ENCODE measurements around the gene STIMATE. TPM values are rescaled to one million over a fixed set of nuclear protein-coding genes. Genes with fewer than 3 reads are reported as not detected.

The STIMATE gene
- total and polyA plus RNA-seq, 4 donors, result 17.7 to 38.6 (median 31.6) TPM

DNA sequence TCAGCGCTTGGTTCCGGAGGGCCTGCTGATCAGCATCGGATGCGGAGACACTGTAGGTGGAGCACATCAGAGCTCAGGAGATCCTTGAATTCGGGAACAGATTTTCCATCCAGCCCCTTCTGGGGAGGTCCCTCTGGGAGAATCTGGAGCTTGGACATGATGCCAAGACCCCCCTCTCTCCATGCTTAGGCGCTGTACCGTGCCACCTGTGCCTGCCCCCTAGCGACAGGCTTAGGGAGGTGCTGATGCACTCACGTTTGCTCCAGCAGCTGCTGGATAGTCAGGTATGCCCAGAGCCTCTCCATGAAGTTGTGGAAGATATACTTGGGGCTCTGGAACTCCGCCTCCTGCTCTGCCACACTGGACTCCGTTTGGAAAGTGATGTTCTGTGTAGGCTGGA is 76.6 kb downstream of the STIMATE start:
- DNase-seq, result no peak
- H3K4me3 ChIP-seq (ENCODE audit: low read length in 2 of 2), result no peak overlapping the region
- no peak overlapping the region for H3K27ac ChIP-seq (ENCODE audit: low read depth in 1 of 2, low read length in 2 of 2)
- H3K36me3 ChIP-seq (ENCODE audit: control insufficient read depth in 1 of 2, insufficient read depth in 2 of 2, low read length in 1 of 2), result peaks cover 0 to 2% of the 10 kb centered on the region in 2 donors
- WGBS, 2 donors, result 59 to 61% methylated on average over 11 of the region's 11 CpGs
- no peak for ATAC-seq (ENCODE audit: low FRiP score)
- intact Hi-C loops (cut with DNase I), result no loop called here
- H3K27me3 ChIP-seq (ENCODE audit: control insufficient read depth in 1 of 2, insufficient read depth in 2 of 2, low read length in 1 of 2), result no peaks in the 10 kb centered on the region
- H3K4me1 ChIP-seq (ENCODE audit: control insufficient read depth in 1 of 2, insufficient read depth in 2 of 2, low read length in 2 of 2), result no peaks in the 10 kb centered on the region
- H3K9me3 ChIP-seq (ENCODE audit: control insufficient read depth, low read length), result no peaks in the 10 kb centered on the region

DNA sequence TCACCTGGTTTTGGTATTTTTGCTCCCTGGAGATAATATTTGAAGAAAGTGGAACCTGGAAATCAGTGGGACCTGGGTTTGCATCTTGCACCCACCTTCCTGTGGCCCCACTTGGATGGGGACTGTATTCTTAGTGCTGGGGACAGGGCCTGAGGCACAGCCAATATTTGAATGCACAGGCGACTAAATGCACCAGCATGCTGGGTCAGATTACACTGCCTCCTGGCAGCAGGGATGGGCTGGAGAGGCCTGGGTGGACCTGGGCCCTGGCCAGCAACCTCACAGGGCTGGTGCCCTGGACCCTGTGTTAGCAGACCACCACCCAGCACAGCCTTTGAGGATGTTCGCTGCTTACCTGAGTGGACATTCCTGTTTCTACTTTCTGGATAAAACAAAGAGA is 77.4 kb downstream of the STIMATE start:
- H3K4me3 ChIP-seq (ENCODE audit: low read length in 2 of 2), result no peak overlapping the region
- intact Hi-C loops (cut with DNase I), result no loop called here
- no peaks in the 10 kb centered on the region for H3K27me3 ChIP-seq (ENCODE audit: control insufficient read depth in 1 of 2, insufficient read depth in 2 of 2, low read length in 1 of 2)
- WGBS, 2 donors, result 67 to 73% methylated on average over 2 of the region's 2 CpGs
- no peaks in the 10 kb centered on the region for H3K4me1 ChIP-seq (ENCODE audit: control insufficient read depth in 1 of 2, insufficient read depth in 2 of 2, low read length in 2 of 2)
- H3K36me3 ChIP-seq (ENCODE audit: control insufficient read depth in 1 of 2, insufficient read depth in 2 of 2, low read length in 1 of 2), result no peaks in the 10 kb centered on the region
- no peak for DNase-seq
- ATAC-seq (ENCODE audit: low FRiP score), result no peak
- H3K27ac ChIP-seq (ENCODE audit: low read depth in 1 of 2, low read length in 2 of 2), result no peak overlapping the region
- H3K9me3 ChIP-seq (ENCODE audit: control insufficient read depth, low read length), result no peaks in the 10 kb centered on the region

DNA sequence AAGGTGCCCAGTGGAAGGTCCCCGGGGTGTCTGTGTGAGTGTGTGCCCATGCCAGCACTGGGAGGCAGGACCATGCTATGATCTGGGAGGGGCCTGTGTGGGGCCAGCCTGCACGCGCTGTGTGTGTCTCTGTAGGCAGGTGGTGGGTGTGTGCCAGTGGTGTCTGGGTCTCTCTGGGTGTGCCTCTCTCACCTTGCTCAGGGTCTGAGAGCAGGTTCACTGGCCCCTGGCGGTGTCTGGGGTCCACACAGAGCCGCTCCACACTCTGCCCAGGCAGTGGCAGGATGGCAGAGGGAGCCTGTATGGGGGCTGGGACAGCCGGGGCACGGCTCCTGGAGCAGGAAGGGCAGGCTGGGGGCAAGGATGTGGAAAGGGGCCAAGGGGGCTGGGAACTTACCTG is 79.5 kb downstream of the STIMATE start:
- Histone ChIP-seq H3K4me1 (ENCODE audit: control insufficient read depth in 1 of 2, insufficient read depth in 2 of 2, low read length in 2 of 2) (no peaks in the 10 kb centered on the region), H3K9me3 (ENCODE audit: control insufficient read depth, low read length) (no peaks in the 10 kb centered on the region), H3K36me3 (ENCODE audit: control insufficient read depth in 1 of 2, insufficient read depth in 2 of 2, low read length in 1 of 2) (no peaks in the 10 kb centered on the region), H3K27ac (ENCODE audit: low read depth in 1 of 2, low read length in 2 of 2) (no peak overlapping the region), H3K27me3 (ENCODE audit: control insufficient read depth in 1 of 2, insufficient read depth in 2 of 2, low read length in 1 of 2) (no peaks in the 10 kb centered on the region), H3K4me3 (ENCODE audit: low read length in 2 of 2) (no peak overlapping the region)
- intact Hi-C loops (cut with DNase I), result no loop called here
- 93 to 95% methylated on average over 7 of the region's 7 CpGs for WGBS, 2 donors
- no peak for ATAC-seq (ENCODE audit: low FRiP score)
- no peak for DNase-seq

DNA sequence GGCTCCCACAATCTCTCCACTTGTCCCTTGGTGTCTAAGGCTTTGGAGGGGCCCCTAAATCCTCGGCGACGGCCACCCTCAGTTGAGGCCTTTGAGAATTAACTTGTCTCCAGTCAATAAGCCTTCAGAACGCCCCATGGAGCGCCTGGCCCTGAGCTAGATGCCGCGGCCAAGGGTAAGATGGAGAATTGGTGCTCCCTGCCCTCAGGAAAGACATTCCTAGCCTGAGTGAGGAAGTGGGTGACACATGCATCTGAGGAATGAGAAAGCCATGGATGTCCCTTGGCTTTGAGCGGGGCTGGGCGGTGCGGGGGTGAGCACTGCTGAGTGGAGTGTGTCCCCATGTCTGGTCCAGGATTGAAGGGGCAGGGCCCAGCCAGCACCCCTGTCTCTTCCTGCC is 80.1 kb downstream of the STIMATE start:
- Histone ChIP-seq H3K4me1 (ENCODE audit: control insufficient read depth in 1 of 2, insufficient read depth in 2 of 2, low read length in 2 of 2) (no peaks in the 10 kb centered on the region), H3K9me3 (ENCODE audit: control insufficient read depth, low read length) (no peaks in the 10 kb centered on the region), H3K27ac (ENCODE audit: low read depth in 1 of 2, low read length in 2 of 2) (no peak overlapping the region), H3K36me3 (ENCODE audit: control insufficient read depth in 1 of 2, insufficient read depth in 2 of 2, low read length in 1 of 2) (no peaks in the 10 kb centered on the region), H3K27me3 (ENCODE audit: control insufficient read depth in 1 of 2, insufficient read depth in 2 of 2, low read length in 1 of 2) (no peaks in the 10 kb centered on the region), H3K4me3 (ENCODE audit: low read length in 2 of 2) (no peak overlapping the region)
- intact Hi-C loops (cut with DNase I), result no loop called here
- DNase-seq (no peak), ATAC-seq (ENCODE audit: low FRiP score) (no peak)
- WGBS, 2 donors, result 95 to 96% methylated on average over 10 of the region's 10 CpGs

DNA sequence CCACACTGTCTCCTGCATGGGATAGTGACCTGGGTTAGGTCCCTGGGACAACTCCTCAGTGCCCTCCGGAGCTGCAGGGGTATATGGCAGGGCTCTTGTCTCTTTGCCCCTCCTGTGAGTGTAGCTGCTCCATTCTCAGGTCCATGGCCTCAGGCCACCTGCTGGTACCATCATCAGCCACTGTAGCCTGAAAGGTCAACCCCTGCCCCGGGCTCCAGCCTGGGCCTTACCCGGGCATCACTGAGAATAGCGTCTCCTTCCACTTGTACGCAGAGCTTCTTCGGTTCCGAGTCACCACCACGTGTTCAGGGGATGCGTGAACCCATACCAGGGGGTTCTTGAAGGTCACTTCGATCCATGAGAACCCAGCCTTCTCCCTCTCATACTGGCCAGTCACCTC is 80.7 kb downstream of the STIMATE start:
- Histone ChIP-seq H3K27me3 (ENCODE audit: control insufficient read depth in 1 of 2, insufficient read depth in 2 of 2, low read length in 1 of 2) (no peaks in the 10 kb centered on the region), H3K27ac (ENCODE audit: low read depth in 1 of 2, low read length in 2 of 2) (no peak overlapping the region), H3K9me3 (ENCODE audit: control insufficient read depth, low read length) (no peaks in the 10 kb centered on the region), H3K36me3 (ENCODE audit: control insufficient read depth in 1 of 2, insufficient read depth in 2 of 2, low read length in 1 of 2) (no peaks in the 10 kb centered on the region), H3K4me3 (ENCODE audit: low read length in 2 of 2) (no peak overlapping the region), H3K4me1 (ENCODE audit: control insufficient read depth in 1 of 2, insufficient read depth in 2 of 2, low read length in 2 of 2) (no peaks in the 10 kb centered on the region)
- 94 to 95% methylated on average over 10 of the region's 10 CpGs for WGBS, 2 donors
- intact Hi-C loops (cut with DNase I), result no loop called here
- ATAC-seq (ENCODE audit: low FRiP score) (no peak), DNase-seq (no peak)

DNA sequence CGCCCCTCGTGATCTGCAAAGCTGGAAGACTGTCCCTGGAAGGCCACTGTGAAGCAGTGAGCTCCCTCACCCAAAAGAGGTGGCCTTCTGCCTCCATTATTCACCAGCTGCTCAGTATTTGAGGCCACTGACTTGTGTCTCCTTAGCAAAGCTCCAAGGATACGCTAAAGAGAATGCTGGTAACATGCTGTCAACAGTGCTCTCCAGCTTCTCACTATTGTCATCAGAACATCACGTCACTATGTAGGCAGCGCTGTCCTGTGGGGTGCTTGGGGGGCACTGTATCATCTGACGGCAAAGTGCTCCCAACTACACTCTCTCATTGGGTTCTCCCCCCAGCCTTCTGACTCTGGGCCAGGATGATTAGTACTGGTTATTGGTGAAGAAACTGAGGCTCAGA is 81.1 kb downstream of the STIMATE start:
- H3K27ac ChIP-seq (ENCODE audit: low read depth in 1 of 2, low read length in 2 of 2), result no peak overlapping the region
- no peaks in the 10 kb centered on the region for H3K4me1 ChIP-seq (ENCODE audit: control insufficient read depth in 1 of 2, insufficient read depth in 2 of 2, low read length in 2 of 2)
- no peak overlapping the region for H3K4me3 ChIP-seq (ENCODE audit: low read length in 2 of 2)
- ATAC-seq (ENCODE audit: low FRiP score), result no peak
- H3K9me3 ChIP-seq (ENCODE audit: control insufficient read depth, low read length), result no peaks in the 10 kb centered on the region
- H3K36me3 ChIP-seq (ENCODE audit: control insufficient read depth in 1 of 2, insufficient read depth in 2 of 2, low read length in 1 of 2), result no peaks in the 10 kb centered on the region
- intact Hi-C loops (cut with DNase I), result no loop called here
- no peak for DNase-seq
- 89 to 92% methylated on average over 6 of the region's 6 CpGs for WGBS, 2 donors
- no peaks in the 10 kb centered on the region for H3K27me3 ChIP-seq (ENCODE audit: control insufficient read depth in 1 of 2, insufficient read depth in 2 of 2, low read length in 1 of 2)

DNA sequence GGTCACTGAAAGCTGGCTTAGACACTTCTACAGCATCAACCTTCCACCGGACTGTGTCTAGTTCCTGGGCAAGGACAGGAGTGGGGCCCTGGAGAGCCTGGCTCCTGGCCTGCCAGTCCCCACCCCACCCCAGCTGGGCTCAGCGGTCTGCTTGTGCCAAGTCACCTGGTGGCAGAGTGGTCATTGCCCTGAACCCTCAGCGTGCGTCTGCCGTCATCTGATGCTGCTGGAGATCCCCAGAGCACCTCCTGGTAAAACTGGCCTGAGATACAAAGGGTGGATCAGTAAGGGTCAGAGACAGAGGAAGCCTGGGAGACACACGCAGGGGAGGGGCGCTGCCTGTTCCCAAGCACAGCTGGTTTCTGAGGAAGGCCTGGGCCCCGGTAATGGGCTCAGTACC is 83.5 kb downstream of the STIMATE start:
- DNase-seq (no peak), ATAC-seq (ENCODE audit: low FRiP score) (no peak)
- WGBS, 2 donors, result 84 to 86% methylated on average over 8 of the region's 8 CpGs
- H3K4me1 ChIP-seq (ENCODE audit: control insufficient read depth in 1 of 2, insufficient read depth in 2 of 2, low read length in 2 of 2), result no peaks in the 10 kb centered on the region
- H3K36me3 ChIP-seq (ENCODE audit: control insufficient read depth in 1 of 2, insufficient read depth in 2 of 2, low read length in 1 of 2), result no peaks in the 10 kb centered on the region
- no peaks in the 10 kb centered on the region for H3K9me3 ChIP-seq (ENCODE audit: control insufficient read depth, low read length)
- no peaks in the 10 kb centered on the region for H3K27me3 ChIP-seq (ENCODE audit: control insufficient read depth in 1 of 2, insufficient read depth in 2 of 2, low read length in 1 of 2)
- no peak overlapping the region for H3K27ac ChIP-seq (ENCODE audit: low read depth in 1 of 2, low read length in 2 of 2)
- H3K4me3 ChIP-seq (ENCODE audit: low read length in 2 of 2), result no peak overlapping the region
- intact Hi-C loops (cut with DNase I), result no loop called here

DNA sequence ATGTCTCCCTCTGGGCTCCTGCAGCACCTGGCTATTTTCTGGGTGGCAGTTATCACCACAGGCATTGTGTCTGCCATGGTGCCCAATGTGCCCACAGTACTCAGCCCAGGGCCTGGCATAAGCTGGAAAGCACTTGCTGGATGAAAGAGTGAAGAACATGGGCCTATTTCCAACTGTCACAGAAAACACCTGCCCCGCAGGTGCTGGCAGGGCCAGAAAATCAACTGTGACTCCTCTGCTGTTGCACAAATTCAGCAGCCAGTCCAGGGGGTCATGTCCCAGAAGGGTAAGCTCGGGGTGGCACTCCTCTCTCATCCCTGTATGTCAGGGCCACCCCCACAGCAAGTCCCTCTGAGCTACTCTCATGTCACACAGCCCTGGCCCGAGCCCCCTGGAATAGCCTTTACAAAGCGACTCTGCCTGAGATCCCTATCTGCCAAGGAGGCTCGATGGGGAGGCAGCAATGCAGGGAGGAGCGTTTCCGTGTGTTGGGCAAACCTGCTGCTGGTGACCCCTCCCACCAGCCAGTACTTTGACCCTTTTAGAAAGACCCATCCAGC is 85.8 kb downstream of the STIMATE start:
- H3K27me3 ChIP-seq (ENCODE audit: control insufficient read depth in 1 of 2, insufficient read depth in 2 of 2, low read length in 1 of 2), result no peaks in the 10 kb centered on the region
- no peaks in the 10 kb centered on the region for H3K4me1 ChIP-seq (ENCODE audit: control insufficient read depth in 1 of 2, insufficient read depth in 2 of 2, low read length in 2 of 2)
- no peaks in the 10 kb centered on the region for H3K36me3 ChIP-seq (ENCODE audit: control insufficient read depth in 1 of 2, insufficient read depth in 2 of 2, low read length in 1 of 2)
- ATAC-seq (ENCODE audit: low FRiP score), result no peak
- WGBS, 2 donors, result 82 to 94% methylated on average over 7 of the region's 7 CpGs
- no peaks in the 10 kb centered on the region for H3K9me3 ChIP-seq (ENCODE audit: control insufficient read depth, low read length)
- DNase-seq, result no peak
- H3K4me3 ChIP-seq (ENCODE audit: low read length in 2 of 2), result no peak overlapping the region
- H3K27ac ChIP-seq (ENCODE audit: low read depth in 1 of 2, low read length in 2 of 2), result no peak overlapping the region
- intact Hi-C loops (cut with DNase I), result no loop called here

DNA sequence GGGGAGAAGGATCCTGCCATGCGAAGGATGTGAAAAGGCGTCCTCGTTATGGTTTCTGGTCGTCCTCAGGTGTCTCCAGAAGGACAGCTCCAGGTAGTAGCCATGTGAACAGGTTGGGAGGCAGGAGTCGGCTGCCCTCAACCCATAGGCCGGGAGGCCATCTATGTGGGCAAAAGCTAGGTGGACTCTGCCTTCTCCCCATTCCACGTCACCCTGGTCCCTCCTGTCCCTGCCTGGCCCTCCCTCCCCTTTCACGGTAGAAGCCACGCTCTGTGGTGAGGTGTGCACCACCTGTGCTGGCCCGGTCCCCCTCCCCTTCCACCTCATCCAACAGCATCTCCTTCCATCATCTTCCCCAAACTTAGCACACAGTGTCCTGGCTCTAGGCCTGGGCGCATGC is 86.4 kb downstream of the STIMATE start:
- WGBS, 2 donors, result 88 to 93% methylated on average over 11 of the region's 11 CpGs
- H3K9me3 ChIP-seq (ENCODE audit: control insufficient read depth, low read length), result no peaks in the 10 kb centered on the region
- no peak overlapping the region for H3K4me3 ChIP-seq (ENCODE audit: low read length in 2 of 2)
- no peaks in the 10 kb centered on the region for H3K4me1 ChIP-seq (ENCODE audit: control insufficient read depth in 1 of 2, insufficient read depth in 2 of 2, low read length in 2 of 2)
- ATAC-seq (ENCODE audit: low FRiP score) (no peak), DNase-seq (no peak)
- no peaks in the 10 kb centered on the region for H3K27me3 ChIP-seq (ENCODE audit: control insufficient read depth in 1 of 2, insufficient read depth in 2 of 2, low read length in 1 of 2)
- intact Hi-C loops (cut with DNase I), result no loop called here
- no peak overlapping the region for H3K27ac ChIP-seq (ENCODE audit: low read depth in 1 of 2, low read length in 2 of 2)
- H3K36me3 ChIP-seq (ENCODE audit: control insufficient read depth in 1 of 2, insufficient read depth in 2 of 2, low read length in 1 of 2), result no peaks in the 10 kb centered on the region

Data from aorta (tissue), 5 donors.